ENCODE data around the gene BATF.

- TF ChIP-seq POLR2A (IDR thresholded peaks at IDR 0.05): no peak
- TF ChIP-seq CTCF (IDR thresholded peaks at IDR 0.05 in 4 of 5, conservative IDR thresholded peaks at IDR 0.05 in 1 of 5): no peak
These were observed 24.6 kb upstream of the BATF start for GRCh38 chr14:75497701-75498100.

Measured in gastrocnemius medialis (tissue), 4 donors.